Prostate gland (tissue), 2 donors: ENCODE data around the gene CDH13. TPM values are rescaled to one million over a fixed set of nuclear protein-coding genes. Genes with fewer than 3 reads are reported as not detected.

Experiments
- DNase-seq: peaks from one replicate; pipeline ENCODE4 v3.0.0-alpha.2; 2019; ENCODE audit warnings: low spot score
- H3K27ac ChIP-seq, 2 donors: fragments of 200-600 bp; sonication (generic); 2 replicates each; pipeline ENCODE4 v1.5.1; 2017 to 2019
- H3K27me3 ChIP-seq: fragments of 200-600 bp; sonication (generic); replicated peaks from 2 replicates; pipeline ENCODE4 v1.5.1; 2019; ENCODE audit not compliant: insufficient read depth
- H3K36me3 ChIP-seq, 2 donors: fragments of 200-600 bp; sonication (generic); 1 replicate in 1 of 2; 2 replicates in 1 of 2; pipeline versions ENCODE4 v1.5.1 to v1.8.1; 2017 to 2019
- H3K4me1 ChIP-seq: fragments of 200-600 bp; sonication (generic); replicated peaks from 2 replicates; pipeline ENCODE4 v1.5.1; 2019
- H3K4me3 ChIP-seq, 2 donors: fragments of 200-600 bp; sonication (generic); 2 replicates each; pipeline ENCODE4 v1.5.1; 2017 to 2019
- H3K9me3 ChIP-seq: fragments of 200-600 bp; sonication (generic); 2 replicates; pipeline ENCODE4 v1.5.1; 2017
- CTCF ChIP-seq, 4 experiments: fragments of 200-600 bp in 2 of 4; fragments of 450-650 bp in 2 of 4; sonication (generic) in 2 of 4; IDR thresholded peaks; 1 replicate in 3 of 4; 2 replicates in 1 of 4; pipeline ENCODE4 v1.5.1; 2016 to 2019; ENCODE audit warnings: antibody characterized with exemption in 4 of 4, mild to moderate bottlenecking in 2 of 4, moderate library complexity in 2 of 4
- POLR2A ChIP-seq: fragments of 450-650 bp; IDR thresholded peaks from one replicate; pipeline ENCODE4 v1.6.1; 2016; ENCODE audit warnings: antibody characterized with exemption, mild to moderate bottlenecking
- POLR2AphosphoS5 ChIP-seq: sonication (generic); formaldehyde crosslinking; IDR thresholded peaks from one replicate; pipeline ENCODE4 v1.6.1; 2017; ENCODE audit warnings: antibody characterized with exemption
- WGBS: methylation state at CpG from one replicate; pipeline ENCODE4 v1.1.5; 2018; 5-methylcytosine and 5-hydroxymethylcytosine counted together
- intact Hi-C: fragments of 100-400 bp; cut with DNase I; formaldehyde crosslinking; loops from one replicate; pipeline ENCODE4 v1.14.2; 2022
- total RNA-seq, 2 donors: library from RNA; depleted of rRNA; stranded (reverse); fragments of >200 nt; gene quantifications; one replicate each; pipeline ENCODE4 v1.1.0, GENCODE V29; 2016

Gene CDH13
- total RNA-seq, 2 donors from 2014 or later, result 20.6 to 23.0 TPM

GRCh38 chr16:83733301-83733700, 1106.5 kb downstream of the CDH13 start:
- TF ChIP-seq POLR2A (no peak), POLR2AphosphoS5 (no peak), CTCF (IDR thresholded peaks at IDR 0.05) (no peak)
- Histone ChIP-seq H3K9me3 (no peaks in the 10 kb centered on the region), H3K27me3 (no peaks in the 10 kb centered on the region), H3K36me3 (no peaks in the 10 kb centered on the region), H3K4me1 (no peaks in the 10 kb centered on the region), H3K4me3 (no peak overlapping the region), H3K27ac (no peak overlapping the region)
- DNase-seq, result no peak
- 73% methylated on average over 9 of the region's 9 CpGs for WGBS
- intact Hi-C loops, result no loop called here

- 76% methylated on average over 5 of the region's 5 CpGs for WGBS
- DNase-seq, result no peak
These were observed 1107.4 kb downstream of the CDH13 start for GRCh38 chr16:83734136-83734535.

GRCh38 chr16:83737729-83738354, 1111.1 kb downstream of the CDH13 start:
- WGBS, result 67% methylated on average over 11 of the region's 11 CpGs
- H3K9me3 ChIP-seq, result no peaks in the 10 kb centered on the region
- TF ChIP-seq CTCF (IDR thresholded peaks at IDR 0.05) (no peak), POLR2AphosphoS5 (no peak), POLR2A (no peak)
- intact Hi-C loops, result no loop called here
- H3K36me3 ChIP-seq, result no peaks in the 10 kb centered on the region
- H3K27ac ChIP-seq, result no peak overlapping the region
- H3K4me1 ChIP-seq, result no peaks in the 10 kb centered on the region
- DNase-seq, result no peak
- H3K27me3 ChIP-seq, result no peaks in the 10 kb centered on the region
- H3K4me3 ChIP-seq, result no peak overlapping the region

More at GRCh38 chr16:83734136-83734535, 1107.4 kb downstream of the CDH13 start:
- Histone ChIP-seq H3K9me3 (no peaks in the 10 kb centered on the region), H3K27ac (no peak overlapping the region), H3K36me3 (no peaks in the 10 kb centered on the region), H3K27me3 (no peaks in the 10 kb centered on the region), H3K4me1 (no peaks in the 10 kb centered on the region), H3K4me3 (no peak overlapping the region)
- intact Hi-C loops, result no loop called here
- TF ChIP-seq CTCF (IDR thresholded peaks at IDR 0.05) (no peak), POLR2A (no peak), POLR2AphosphoS5 (no peak)

GRCh38 chr16:83738923-83739503, 1112.2 kb downstream of the CDH13 start:
- Histone ChIP-seq H3K4me1 (no peaks in the 10 kb centered on the region), H3K27ac (no peak overlapping the region), H3K9me3 (no peaks in the 10 kb centered on the region), H3K4me3 (no peak overlapping the region), H3K27me3 (no peaks in the 10 kb centered on the region), H3K36me3 (no peaks in the 10 kb centered on the region)
- TF ChIP-seq POLR2AphosphoS5 (no peak), CTCF (IDR thresholded peaks at IDR 0.05) (no peak), POLR2A (no peak)
- no peak for DNase-seq
- WGBS, result 91% methylated on average over 7 of the region's 7 CpGs
- intact Hi-C loops, result no loop called here
